ENCODE results near the gene PC. TPM values are rescaled to one million over a fixed set of nuclear protein-coding genes. Genes with fewer than 3 reads are reported as not detected.

Gene PC
- total RNA-seq, 1 experiment from 2014 or later, result 39.1 TPM

GRCh38 chr11:66859686-66860448 lies 98.3 kb downstream of the PC start:
- Histone ChIP-seq H3K9me3 (ENCODE audit: low read depth, low read length, poor library complexity, severe bottlenecking) (no peaks in the 10 kb centered on the region), H3K36me3 (ENCODE audit: insufficient read depth, low read length, poor library complexity, severe bottlenecking) (peaks cover 11% of the 10 kb centered on the region), H3K4me3 (ENCODE audit: low read depth, low read length, poor library complexity, severe bottlenecking) (no peak overlapping the region), H3K4me1 (ENCODE audit: insufficient read depth, low read length, poor library complexity, severe bottlenecking) (peaks cover 16% of the 10 kb centered on the region), H3K27ac (ENCODE audit: low read depth, low read length, poor library complexity, severe bottlenecking) (no peak overlapping the region), H3K27me3 (replicated peaks; ENCODE audit: insufficient read depth, low read depth, low read length, poor library complexity) (no peaks in the 10 kb centered on the region)
- ChIA-PET POLR2A (ENCODE audit: low non-redundant PET) (no interaction called here), CTCF (no interaction called here)
- intact Hi-C loops (cut with micrococcal nuclease; ENCODE audit: unreplicated experiment), result no loop called here
- no peak for DNase-seq (ENCODE audit: low spot score)
- TF ChIP-seq EZH2 (IDR thresholded peaks at IDR 0.05; ENCODE audit: borderline replicate concordance, low read depth, low read length, poor library complexity, severe bottlenecking), result no peak
- no peak for TF ChIP-seq CTCF (conservative IDR thresholded peaks at IDR 0.05; ENCODE audit: low read depth, low read length)
- BruUV-seq (replicated peaks), result no TSS peak

DNA sequence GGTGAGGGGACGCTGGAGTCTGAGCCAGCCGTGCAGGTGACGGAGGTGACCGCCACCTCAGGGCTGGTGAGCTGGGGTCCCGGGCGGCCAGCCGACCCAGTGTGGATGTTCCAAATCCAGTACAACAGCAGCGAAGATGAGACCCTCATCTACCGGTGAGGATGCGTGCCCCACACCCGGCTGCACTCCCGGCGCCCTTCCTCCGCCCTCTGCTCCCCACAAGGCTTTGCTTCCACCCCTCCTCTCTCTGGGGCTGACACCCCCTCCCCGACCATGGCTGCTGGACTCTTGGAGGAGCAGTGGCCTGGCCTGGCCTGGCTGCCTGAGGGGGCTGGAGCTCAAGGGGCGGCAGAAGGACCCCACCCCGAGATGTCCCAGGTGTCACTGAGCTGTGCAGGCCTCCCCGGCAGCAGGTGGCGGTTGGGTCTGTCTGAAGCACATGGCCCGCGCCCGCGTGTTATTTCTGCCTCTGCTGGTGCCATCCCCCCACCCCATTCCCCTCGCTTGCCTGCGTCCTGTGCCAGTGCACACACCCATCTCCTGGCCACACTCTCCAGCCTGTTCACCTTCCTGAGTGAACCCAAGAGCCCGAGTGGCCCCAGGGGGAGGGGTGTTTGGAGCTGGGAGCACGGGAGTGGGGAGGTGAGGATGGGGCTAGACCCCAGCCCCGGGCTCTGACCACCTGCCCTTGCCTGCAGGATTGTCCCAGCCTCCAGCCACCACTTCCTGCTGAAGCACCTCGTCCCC lies 99.1 kb downstream of the PC start:
- no peak overlapping the region for H3K27ac ChIP-seq (ENCODE audit: low read depth, low read length, poor library complexity, severe bottlenecking)
- intact Hi-C loops (cut with micrococcal nuclease; ENCODE audit: unreplicated experiment), result no loop called here
- BruUV-seq (replicated peaks), result no TSS peak
- DNase-seq (ENCODE audit: low spot score), result no peak
- no peaks in the 10 kb centered on the region for H3K9me3 ChIP-seq (ENCODE audit: low read depth, low read length, poor library complexity, severe bottlenecking)
- POLR2A ChIA-PET (ENCODE audit: low non-redundant PET), result no interaction called here
- H3K27me3 ChIP-seq (replicated peaks; ENCODE audit: insufficient read depth, low read depth, low read length, poor library complexity), result no peaks in the 10 kb centered on the region
- H3K36me3 ChIP-seq (ENCODE audit: insufficient read depth, low read length, poor library complexity, severe bottlenecking), result peaks cover 11% of the 10 kb centered on the region
- TF ChIP-seq CTCF (conservative IDR thresholded peaks at IDR 0.05; ENCODE audit: low read depth, low read length) (no peak), EZH2 (IDR thresholded peaks at IDR 0.05; ENCODE audit: borderline replicate concordance, low read depth, low read length, poor library complexity, severe bottlenecking) (no peak)
- H3K4me3 ChIP-seq (ENCODE audit: low read depth, low read length, poor library complexity, severe bottlenecking), result no peak overlapping the region
- CTCF ChIA-PET, result no interaction called here
- H3K4me1 ChIP-seq (ENCODE audit: insufficient read depth, low read length, poor library complexity, severe bottlenecking), result peaks cover 16% of the 10 kb centered on the region

DNA sequence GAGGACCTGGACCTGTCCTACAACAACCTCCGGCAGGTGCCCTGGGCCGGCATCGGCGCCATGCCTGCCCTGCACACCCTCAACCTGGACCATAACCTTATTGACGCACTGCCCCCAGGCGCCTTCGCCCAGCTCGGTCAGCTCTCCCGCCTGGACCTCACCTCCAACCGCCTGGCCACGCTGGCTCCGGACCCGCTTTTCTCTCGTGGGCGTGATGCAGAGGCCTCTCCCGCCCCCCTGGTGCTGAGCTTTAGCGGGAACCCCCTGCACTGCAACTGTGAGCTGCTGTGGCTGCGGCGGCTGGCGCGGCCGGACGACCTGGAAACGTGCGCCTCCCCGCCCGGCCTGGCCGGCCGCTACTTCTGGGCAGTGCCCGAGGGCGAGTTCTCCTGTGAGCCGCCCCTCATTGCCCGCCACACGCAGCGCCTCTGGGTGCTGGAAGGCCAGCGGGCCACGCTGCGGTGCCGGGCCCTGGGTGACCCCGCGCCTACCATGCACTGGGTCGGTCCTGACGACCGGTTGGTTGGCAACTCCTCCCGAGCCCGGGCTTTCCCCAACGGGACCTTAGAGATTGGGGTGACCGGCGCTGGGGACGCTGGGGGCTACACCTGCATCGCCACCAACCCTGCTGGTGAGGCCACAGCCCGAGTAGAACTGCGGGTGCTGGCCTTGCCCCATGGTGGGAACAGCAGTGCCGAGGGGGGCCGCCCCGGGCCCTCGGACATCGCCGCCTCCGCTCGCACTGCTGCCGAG lies 99.8 kb downstream of the PC start:
- BruUV-seq (replicated peaks), result no TSS peak
- peak overlapping the region; percentile 72 for H3K4me3 ChIP-seq (ENCODE audit: low read depth, low read length, poor library complexity, severe bottlenecking)
- H3K9me3 ChIP-seq (ENCODE audit: low read depth, low read length, poor library complexity, severe bottlenecking), result no peaks in the 10 kb centered on the region
- no peaks in the 10 kb centered on the region for H3K27me3 ChIP-seq (replicated peaks; ENCODE audit: insufficient read depth, low read depth, low read length, poor library complexity)
- POLR2A ChIA-PET (ENCODE audit: low non-redundant PET), result no interaction called here
- TF ChIP-seq CTCF (conservative IDR thresholded peaks at IDR 0.05; ENCODE audit: low read depth, low read length) (no peak), EZH2 (IDR thresholded peaks at IDR 0.05; ENCODE audit: borderline replicate concordance, low read depth, low read length, poor library complexity, severe bottlenecking) (no peak)
- intact Hi-C loops (cut with micrococcal nuclease; ENCODE audit: unreplicated experiment), result no loop called here
- H3K27ac ChIP-seq (ENCODE audit: low read depth, low read length, poor library complexity, severe bottlenecking), result no peak overlapping the region
- CTCF ChIA-PET, result interaction anchor here (0.5 kb wide), 1 partner anchor 65 kb away, joined by 3 read pairs; no protein-coding TSS in a partner anchor
- peaks cover 11% of the 10 kb centered on the region for H3K36me3 ChIP-seq (ENCODE audit: insufficient read depth, low read length, poor library complexity, severe bottlenecking)
- peaks cover 16% of the 10 kb centered on the region for H3K4me1 ChIP-seq (ENCODE audit: insufficient read depth, low read length, poor library complexity, severe bottlenecking)
- no peak for DNase-seq (ENCODE audit: low spot score)

All from A673 (cell line).